ENCODE measurements around the gene SLC45A3. TPM values are rescaled to one million over a fixed set of nuclear protein-coding genes. Genes with fewer than 3 reads are reported as not detected.
"Not testable (repeated sequence)": the region's sequence is repeated elsewhere in the genome, so short reads cannot be mapped to it uniquely, and the experiment has no call there.

The SLC45A3 gene
- total RNA-seq, 1 experiment from 2014 or later: 13.2 TPM

GRCh38 chr1:205637854-205638468 lies 42.3 kb downstream of the SLC45A3 start:
- no peak for DNase-seq (ENCODE audit: low read depth)

- DNase-seq (ENCODE audit: low read depth): no peak
These were observed 43.6 kb downstream of the SLC45A3 start for GRCh38 chr1:205636732-205637131.

DNA sequence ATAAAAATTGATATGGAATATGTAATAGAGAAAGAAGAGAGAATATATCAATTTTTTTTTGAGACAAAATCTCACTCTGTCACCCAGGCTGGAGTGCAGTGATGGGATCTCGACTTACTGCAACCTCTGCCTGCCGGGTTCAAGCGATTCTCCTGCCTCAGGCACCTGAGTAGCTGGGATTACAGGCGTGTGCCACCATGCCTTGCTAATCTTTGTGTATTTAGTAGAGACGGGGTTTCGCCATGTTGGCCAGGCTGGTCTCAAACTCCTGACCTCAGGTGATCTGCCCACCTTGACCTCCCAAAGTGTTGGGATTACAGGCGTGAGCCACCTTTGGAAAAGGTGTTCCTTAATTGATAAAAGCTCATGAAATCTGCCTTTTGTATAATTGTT lies 44.2 kb downstream of the SLC45A3 start:
- not testable (repeated sequence) for DNase-seq (ENCODE audit: low read depth)

GRCh38 chr1:205633421-205633976 lies 46.8 kb downstream of the SLC45A3 start:
- DNase-seq (ENCODE audit: low read depth): no peak

DNA sequence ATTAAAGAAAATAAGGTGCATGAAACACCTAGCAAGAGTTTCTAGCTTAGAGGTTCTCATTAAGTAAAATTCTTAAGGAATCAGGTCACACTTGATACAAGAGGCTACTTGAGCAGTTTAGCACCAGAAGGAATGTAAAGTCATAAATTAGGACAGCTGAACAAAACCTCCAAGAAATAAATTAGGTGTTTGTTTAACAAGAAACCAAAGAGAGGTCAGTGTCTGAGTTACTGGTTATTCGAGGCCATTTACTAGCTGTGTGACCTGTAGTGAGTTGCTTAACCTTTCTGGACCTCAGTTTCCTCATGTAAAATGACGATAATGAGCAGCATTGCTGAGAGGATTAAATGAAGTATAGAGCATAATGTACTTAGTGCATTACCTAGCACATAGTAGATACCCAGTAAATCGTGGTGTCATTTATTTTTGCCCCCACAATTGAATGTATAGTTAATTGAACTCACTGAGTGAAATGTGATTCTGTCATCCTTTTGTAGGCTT lies 47.6 kb downstream of the SLC45A3 start:
- DNase-seq (ENCODE audit: low read depth): no peak

DNA sequence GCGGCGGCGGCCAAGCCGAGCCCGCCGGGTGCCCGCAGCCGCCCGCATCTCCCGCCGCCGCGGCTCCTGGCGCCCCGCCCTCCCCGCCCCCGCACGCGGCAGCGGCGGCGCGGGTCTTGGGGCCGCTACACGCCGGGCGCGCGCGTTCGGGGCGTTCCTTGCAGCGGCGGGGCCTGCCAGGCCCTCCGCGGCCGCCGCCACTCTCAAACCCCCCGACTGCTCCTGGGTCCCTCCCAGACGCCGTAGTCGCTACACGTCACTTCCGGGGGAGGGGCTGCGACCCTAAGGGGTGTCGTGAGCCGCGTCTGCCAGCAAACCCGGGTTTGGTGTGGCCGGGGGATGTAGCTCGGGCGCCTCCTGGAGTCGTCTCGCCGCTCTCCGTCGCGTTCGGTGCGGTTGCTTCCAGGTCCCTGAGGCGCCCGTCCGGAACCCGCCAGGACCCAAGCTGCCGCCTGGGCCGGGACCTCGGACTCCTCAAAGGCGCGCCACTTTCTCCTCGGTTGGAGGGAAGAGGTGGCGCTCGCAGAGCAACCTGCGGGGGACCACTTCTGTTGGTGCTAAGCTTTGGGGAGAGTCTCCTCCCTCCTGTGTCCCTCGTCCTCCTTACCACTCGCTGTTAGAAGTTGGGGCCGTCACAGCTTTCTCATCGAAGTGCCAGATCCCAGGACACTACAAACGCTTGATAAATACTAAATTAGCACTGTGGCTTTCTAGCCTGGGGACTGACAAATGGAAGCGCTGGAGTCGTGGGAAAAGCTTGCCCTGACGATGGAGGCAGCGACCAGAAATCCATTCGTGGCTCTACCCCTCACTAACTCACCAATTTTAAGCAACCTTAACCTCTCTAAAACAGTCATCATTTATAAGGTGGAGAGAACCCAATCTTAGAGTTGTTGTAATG lies 48.3 kb downstream of the SLC45A3 start, which contains the start of gene ELK4:
ELK4 (minus strand) TSS at position 244 of the 901 bp plus-strand sequence. CDS start 8,129 bp downstream, outside the sequence.
- peak; percentile 96 for DNase-seq (ENCODE audit: low read depth)

GRCh38 chr1:205631010-205631767 lies 49.1 kb downstream of the SLC45A3 start:
- peak; percentile 89 for DNase-seq (ENCODE audit: low read depth)

DNA sequence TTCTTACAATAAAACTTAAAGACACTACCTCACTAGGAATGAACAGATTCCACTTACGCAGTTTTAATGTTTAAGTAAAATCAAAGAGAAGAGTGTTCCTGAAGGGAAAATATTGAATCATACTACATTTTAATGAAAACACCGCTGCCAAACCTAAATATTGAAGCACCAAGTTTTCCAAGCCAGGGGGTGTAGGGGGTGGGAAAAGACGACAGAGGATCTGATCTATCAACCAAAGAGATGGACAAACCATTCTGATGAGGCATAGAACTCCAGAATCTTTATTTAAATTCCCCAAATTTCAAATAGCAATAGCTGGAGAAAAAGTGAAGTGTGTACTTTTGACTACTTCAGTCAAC lies 49.7 kb downstream of the SLC45A3 start:
- no peak for DNase-seq (ENCODE audit: low read depth)

DNA sequence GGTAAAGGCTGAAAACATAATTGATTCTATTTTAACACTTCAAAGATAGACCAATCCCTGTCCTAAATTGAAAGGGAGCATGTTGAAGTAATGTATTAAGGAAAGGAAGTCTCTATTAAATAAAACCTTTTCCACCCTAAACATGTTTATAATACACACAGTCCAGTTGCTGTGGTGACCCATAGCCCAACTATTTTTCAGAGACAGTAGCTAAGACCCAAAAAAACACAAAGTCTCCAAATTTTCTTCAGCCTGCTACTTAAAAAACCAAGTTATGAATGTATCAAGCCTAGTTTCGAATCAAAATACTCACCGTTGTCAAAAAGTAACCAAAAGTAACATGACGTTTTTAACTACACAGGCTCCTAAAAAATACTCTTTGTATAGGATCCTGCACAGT lies 50.1 kb downstream of the SLC45A3 start:
- no peak for DNase-seq (ENCODE audit: low read depth)

GRCh38 chr1:205629751-205630150 lies 50.6 kb downstream of the SLC45A3 start:
- no peak for DNase-seq (ENCODE audit: low read depth)

DNA sequence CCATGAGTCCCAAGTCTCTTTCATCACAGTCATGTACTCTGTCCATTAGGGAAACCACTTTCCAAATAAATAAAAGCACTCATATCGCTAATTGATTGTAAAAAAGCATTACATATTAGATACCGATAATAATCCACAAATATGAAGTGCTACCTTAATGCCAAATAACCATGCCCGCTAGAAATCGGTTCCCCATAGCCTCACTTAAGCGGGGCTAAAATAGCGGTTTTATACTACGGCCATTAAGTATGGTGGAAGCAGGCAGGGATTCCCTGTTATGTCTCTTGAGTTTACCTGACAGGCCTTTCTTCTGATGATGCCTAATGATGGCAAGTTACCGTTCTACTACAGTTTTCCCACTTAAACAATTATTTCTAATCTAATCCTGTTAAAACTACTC lies 52.4 kb downstream of the SLC45A3 start:
- DNase-seq (ENCODE audit: low read depth): no peak

GRCh38 chr1:205626216-205626615 lies 54.1 kb downstream of the SLC45A3 start:
- DNase-seq (ENCODE audit: low read depth): no peak

DNA sequence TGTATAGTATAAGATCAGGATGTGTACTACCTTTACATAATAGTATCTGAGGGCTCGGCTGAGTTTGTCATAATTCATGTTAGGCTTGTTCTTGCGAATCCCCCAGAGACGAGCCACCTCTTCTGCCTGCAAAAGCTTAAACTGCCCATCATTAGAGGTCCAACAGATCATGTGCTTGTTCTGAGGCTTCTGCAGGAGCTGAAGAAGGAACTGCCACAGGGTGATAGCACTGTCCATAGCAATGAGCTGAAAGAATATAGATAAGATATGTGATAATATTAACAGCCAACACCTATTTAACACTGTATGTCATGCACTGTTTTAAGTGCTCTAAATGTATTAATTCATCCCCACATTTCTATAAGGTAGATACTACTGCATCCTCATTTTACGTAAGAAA lies 56.7 kb downstream of the SLC45A3 start:
- DNase-seq (ENCODE audit: low read depth): no peak

DNA sequence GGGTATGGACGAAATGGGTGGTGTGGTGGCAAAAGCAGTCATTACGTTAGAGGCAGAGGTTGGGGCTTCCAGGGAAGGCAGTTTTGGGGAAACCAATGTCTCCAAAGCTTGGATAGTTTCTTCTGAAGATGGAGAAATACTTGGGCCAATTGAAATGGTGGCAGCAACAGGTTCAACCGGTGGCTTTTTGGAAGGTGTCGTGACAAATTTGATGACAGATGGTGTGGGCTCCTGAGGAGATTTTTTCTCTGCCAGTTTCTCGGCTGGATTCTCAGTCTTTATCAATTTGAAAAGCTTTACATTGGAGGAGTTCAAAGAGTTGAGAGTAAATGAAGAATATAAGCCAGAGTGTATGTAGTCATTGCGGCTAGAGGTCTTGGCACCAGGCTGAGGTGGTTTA lies 60.0 kb downstream of the SLC45A3 start:
- no peak for DNase-seq (ENCODE audit: low read depth)

- DNase-seq (ENCODE audit: low read depth): no peak
These were observed 60.9 kb downstream of the SLC45A3 start for GRCh38 chr1:205619376-205619775.

DNA sequence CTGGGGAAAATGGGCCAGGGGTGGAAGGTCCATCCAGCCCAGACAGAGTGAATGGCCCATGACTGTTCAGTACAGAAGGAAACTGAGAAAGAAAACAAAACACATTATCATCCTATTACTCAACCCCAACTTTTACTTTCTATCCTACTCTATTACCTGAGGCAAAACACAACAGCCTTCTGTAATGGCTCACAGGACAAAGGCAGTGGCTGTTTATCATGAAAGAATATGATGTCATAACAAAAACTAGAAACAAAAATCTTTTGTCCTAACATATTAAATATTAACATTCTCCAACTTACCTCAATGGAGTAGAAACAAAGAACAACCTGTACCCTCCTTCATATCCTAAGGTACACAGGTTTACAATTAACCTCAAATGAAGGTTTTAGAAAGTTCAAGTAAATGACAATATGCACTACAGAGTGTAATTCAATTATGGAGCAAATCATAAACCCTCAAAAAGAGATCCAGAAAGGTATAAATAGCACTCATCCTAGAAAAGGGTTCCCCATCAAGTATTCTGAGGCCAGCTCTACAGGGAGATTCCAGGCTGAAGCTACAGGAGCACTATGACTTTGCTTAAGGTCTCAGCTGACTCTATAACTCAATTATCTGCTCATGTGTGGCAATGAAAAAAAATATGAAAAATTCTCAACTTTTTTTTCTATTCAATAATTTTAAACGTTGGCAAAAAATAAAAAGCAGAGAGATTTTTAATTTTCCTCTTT lies 63.6 kb downstream of the SLC45A3 start:
- no peak for DNase-seq (ENCODE audit: low read depth)

DNA sequence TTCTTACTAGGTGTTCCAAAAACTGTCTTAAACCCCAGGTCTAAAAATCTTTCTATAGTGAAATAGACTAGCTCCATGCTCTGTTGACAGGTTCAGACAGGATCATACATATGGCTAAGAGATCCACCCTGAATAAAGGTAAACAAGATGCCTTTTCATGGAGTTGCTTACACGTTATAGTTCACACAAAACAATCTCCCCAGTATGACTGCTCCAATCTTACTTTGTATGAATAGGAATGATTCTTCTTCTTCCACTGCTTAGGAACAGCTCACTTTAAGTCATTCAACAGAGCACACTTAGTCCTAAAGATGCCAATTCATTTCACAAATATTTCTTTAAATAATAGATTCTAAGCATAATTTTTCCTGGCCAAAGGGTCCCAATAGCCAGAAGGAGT lies 64.5 kb downstream of the SLC45A3 start:
- DNase-seq (ENCODE audit: low read depth): no peak

DNA sequence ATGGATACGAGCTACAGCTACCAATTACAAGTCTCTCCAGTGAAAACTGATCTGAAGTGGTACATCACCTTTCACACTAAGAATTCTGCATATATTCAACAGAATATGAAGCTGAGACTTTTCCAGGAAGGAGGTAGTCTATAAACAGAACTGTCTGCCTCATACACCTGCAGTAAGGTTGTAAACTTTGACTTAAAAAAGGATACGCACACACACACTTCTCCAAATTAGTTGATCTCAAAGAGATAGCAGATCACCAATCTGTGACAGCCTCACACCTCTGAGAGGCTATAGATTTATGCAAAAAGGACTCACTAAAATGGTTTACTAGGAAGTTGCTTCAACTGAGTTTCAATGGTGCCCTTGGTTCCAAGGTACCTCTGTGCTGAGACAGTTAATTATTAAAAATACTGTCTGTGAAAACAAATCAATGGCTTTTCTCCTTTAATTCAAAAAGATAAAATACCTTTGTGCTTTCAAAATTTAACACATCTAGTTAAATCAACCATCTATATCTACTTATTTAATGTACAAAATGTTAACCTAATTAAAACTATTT lies 66.4 kb downstream of the SLC45A3 start:
- no peak for DNase-seq (ENCODE audit: low read depth)

- DNase-seq (ENCODE audit: low read depth): no peak
These were observed 67.8 kb downstream of the SLC45A3 start for GRCh38 chr1:205612556-205612955.

GRCh38 chr1:205612104-205612503 lies 68.2 kb downstream of the SLC45A3 start:
- no peak for DNase-seq (ENCODE audit: low read depth)

Data from HT1080 (cell line).